ENCODE measurements around the gene DLGAP1.
"Not testable (repeated sequence)": the region's sequence is repeated elsewhere in the genome, so short reads cannot be mapped to it uniquely, and the experiment has no call there.

GRCh38 chr18:4034815-4035214 is 420.3 kb downstream of the DLGAP1 start:
- not testable (repeated sequence) for TF ChIP-seq POLR2A (IDR thresholded peaks at IDR 0.05; ENCODE audit: extremely low read depth, insufficient read length); MYC (IDR thresholded peaks at IDR 0.05; ENCODE audit: low read depth, low read length)
- TF ChIP-seq, protein P1, sequence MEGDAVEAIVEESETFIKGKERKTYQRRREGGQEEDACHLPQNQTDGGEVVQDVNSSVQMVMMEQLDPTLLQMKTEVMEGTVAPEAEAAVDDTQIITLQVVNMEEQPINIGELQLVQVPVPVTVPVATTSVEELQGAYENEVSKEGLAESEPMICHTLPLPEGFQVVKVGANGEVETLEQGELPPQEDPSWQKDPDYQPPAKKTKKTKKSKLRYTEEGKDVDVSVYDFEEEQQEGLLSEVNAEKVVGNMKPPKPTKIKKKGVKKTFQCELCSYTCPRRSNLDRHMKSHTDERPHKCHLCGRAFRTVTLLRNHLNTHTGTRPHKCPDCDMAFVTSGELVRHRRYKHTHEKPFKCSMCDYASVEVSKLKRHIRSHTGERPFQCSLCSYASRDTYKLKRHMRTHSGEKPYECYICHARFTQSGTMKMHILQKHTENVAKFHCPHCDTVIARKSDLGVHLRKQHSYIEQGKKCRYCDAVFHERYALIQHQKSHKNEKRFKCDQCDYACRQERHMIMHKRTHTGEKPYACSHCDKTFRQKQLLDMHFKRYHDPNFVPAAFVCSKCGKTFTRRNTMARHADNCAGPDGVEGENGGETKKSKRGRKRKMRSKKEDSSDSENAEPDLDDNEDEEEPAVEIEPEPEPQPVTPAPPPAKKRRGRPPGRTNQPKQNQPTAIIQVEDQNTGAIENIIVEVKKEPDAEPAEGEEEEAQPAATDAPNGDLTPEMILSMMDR (IDR thresholded peaks at IDR 0.05; ENCODE audit: low read depth, low read length), result not testable (repeated sequence)
- TF ChIP-seq, protein P2, sequence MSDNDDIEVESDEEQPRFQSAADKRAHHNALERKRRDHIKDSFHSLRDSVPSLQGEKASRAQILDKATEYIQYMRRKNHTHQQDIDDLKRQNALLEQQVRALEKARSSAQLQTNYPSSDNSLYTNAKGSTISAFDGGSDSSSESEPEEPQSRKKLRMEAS (IDR thresholded peaks at IDR 0.05; ENCODE audit: low read depth, low read length), result not testable (repeated sequence)

Data from NB4 (cell line).